Activated gamma-delta T cell treated with Interleukin-2 at 50 U/mL for 16 hours (primary cell): Measurements from ENCODE around the gene RPL39.
"Not testable (repeated sequence)": the region's sequence is repeated elsewhere in the genome, so short reads cannot be mapped to it uniquely, and the experiment has no call there.

Experiments used
- DNase-seq: peaks from one replicate; pipeline ENCODE4 v3.0.0-alpha.2; 2020

Gene RPL39

GRCh38 chrX:119791437-119792231 lies at the start of gene RPL39:
Gene RPL39, minus strand, starts transcription at chrX:119791630. Its CDS starts 54 bp downstream, at chrX:119791576.
- DNase-seq: peak; percentile 67

- DNase-seq: no peak
Observed at GRCh38 chrX:119833905-119834304, 42.5 kb upstream of the RPL39 start.

GRCh38 chrX:119828446-119828845 lies 37.0 kb upstream of the RPL39 start:
- no peak for DNase-seq

- no peak for DNase-seq
Observed at GRCh38 chrX:119826399-119826959, 35.0 kb upstream of the RPL39 start.

GRCh38 chrX:119824221-119824620 lies 32.8 kb upstream of the RPL39 start:
- not testable (repeated sequence) for DNase-seq

GRCh38 chrX:119821703-119822102 lies 30.3 kb upstream of the RPL39 start:
- DNase-seq: not testable (repeated sequence)

- no peak for DNase-seq
Observed at GRCh38 chrX:119817130-119817690, 25.8 kb upstream of the RPL39 start.

GRCh38 chrX:119816300-119816699 lies 24.9 kb upstream of the RPL39 start:
- DNase-seq: no peak

GRCh38 chrX:119809185-119809666 lies 17.8 kb upstream of the RPL39 start:
- no peak for DNase-seq

GRCh38 chrX:119808461-119808860 lies 17.0 kb upstream of the RPL39 start:
- not testable (repeated sequence) for DNase-seq

- no peak for DNase-seq
Observed at GRCh38 chrX:119802546-119802945, 11.1 kb upstream of the RPL39 start.

GRCh38 chrX:119801253-119802221 lies 10.1 kb upstream of the RPL39 start:
- DNase-seq: no peak

GRCh38 chrX:119790977-119791436 lies 423 bp downstream of the RPL39 start:
- DNase-seq: peak; percentile 13

GRCh38 chrX:119784747-119785446 lies 6.5 kb downstream of the RPL39 start:
- DNase-seq: peak; percentile 38

- no peak for DNase-seq
Observed at GRCh38 chrX:119783026-119783425, 8.4 kb downstream of the RPL39 start.

- no peak for DNase-seq
Observed at GRCh38 chrX:119778829-119779228, 12.6 kb downstream of the RPL39 start.

GRCh38 chrX:119775517-119776238 lies 15.8 kb downstream of the RPL39 start:
- no peak for DNase-seq

GRCh38 chrX:119769388-119769787 lies 22.0 kb downstream of the RPL39 start:
- not testable (repeated sequence) for DNase-seq

GRCh38 chrX:119768436-119768835 lies 23.0 kb downstream of the RPL39 start:
- DNase-seq: not testable (repeated sequence)

GRCh38 chrX:119763836-119764387 lies 27.5 kb downstream of the RPL39 start:
- DNase-seq: no peak

- DNase-seq: no peak
Observed at GRCh38 chrX:119763181-119763580, 28.2 kb downstream of the RPL39 start.
